ENCODE results near the gene TEX52. TPM values are rescaled to one million over a fixed set of nuclear protein-coding genes. Genes with fewer than 3 reads are reported as not detected.

Gene TEX52
- total and polyA plus RNA-seq, 2 of the 13 experiments (the other 11 are each of a cell fraction or from before 2014, with no cell fraction given): 0.05 TPM; not detected in 1

DNA sequence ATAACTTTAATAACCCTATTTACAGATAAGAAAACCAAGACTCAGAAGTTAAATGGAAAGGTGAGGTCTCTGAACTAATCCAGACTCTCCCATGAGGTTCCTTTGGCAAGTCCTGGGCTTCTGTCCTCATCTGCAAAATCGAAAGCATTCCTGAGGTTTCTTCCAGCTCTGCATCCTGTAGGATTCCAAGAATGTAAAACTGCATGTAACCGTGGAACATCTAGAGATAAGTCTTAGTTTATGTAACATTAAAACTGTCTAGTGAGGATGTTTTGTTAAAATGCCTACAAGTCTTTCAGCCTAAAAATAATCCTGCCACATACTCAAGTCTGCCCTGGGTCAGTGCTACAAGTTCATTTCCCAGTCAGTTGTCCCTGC, 51.7 kb downstream of the TEX52 start:
- no peak overlapping the region for H3K4me2 ChIP-seq (ENCODE audit: low read depth, low read length)

More for the DNA sequence above, 51.7 kb downstream of the TEX52 start:
- 94% methylated on average over 2 of the region's 2 CpGs for WGBS (ENCODE audit: low lambda C conversion rate)
- no peak overlapping the region for H3K27ac ChIP-seq (ENCODE audit: extremely low read length, insufficient read depth, low read length)
- H3K79me2 ChIP-seq (ENCODE audit: insufficient read depth, low read length): no peaks in the 10 kb centered on the region
- no peak for TF ChIP-seq IRF2 (CRISPR knock-in tag; IDR thresholded peaks at IDR 0.05)
- no peak for TF ChIP-seq ETV5 (CRISPR knock-in tag; IDR thresholded peaks at IDR 0.05; ENCODE audit: borderline replicate concordance)
- no peak for TF ChIP-seq ZBTB8A (CRISPR knock-in tag; IDR thresholded peaks at IDR 0.05; ENCODE audit: borderline replicate concordance, low read depth)
- TF ChIP-seq, protein P1, sequence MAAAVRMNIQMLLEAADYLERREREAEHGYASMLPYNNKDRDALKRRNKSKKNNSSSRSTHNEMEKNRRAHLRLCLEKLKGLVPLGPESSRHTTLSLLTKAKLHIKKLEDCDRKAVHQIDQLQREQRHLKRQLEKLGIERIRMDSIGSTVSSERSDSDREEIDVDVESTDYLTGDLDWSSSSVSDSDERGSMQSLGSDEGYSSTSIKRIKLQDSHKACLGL (CRISPR knock-in tag; IDR thresholded peaks at IDR 0.05): no peak
- TF ChIP-seq, protein P2, sequence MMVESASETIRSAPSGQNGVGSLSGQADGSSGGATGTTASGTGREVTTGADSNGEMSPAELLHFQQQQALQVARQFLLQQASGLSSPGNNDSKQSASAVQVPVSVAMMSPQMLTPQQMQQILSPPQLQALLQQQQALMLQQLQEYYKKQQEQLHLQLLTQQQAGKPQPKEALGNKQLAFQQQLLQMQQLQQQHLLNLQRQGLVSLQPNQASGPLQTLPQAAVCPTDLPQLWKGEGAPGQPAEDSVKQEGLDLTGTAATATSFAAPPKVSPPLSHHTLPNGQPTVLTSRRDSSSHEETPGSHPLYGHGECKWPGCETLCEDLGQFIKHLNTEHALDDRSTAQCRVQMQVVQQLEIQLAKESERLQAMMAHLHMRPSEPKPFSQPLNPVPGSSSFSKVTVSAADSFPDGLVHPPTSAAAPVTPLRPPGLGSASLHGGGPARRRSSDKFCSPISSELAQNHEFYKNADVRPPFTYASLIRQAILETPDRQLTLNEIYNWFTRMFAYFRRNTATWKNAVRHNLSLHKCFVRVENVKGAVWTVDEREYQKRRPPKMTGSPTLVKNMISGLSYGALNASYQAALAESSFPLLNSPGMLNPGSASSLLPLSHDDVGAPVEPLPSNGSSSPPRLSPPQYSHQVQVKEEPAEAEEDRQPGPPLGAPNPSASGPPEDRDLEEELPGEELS (CRISPR knock-in tag; IDR thresholded peaks at IDR 0.05): no peak
- no peak for TF ChIP-seq KAT7 (CRISPR knock-in tag; IDR thresholded peaks at IDR 0.05; ENCODE audit: borderline replicate concordance)
- H3K9me3 ChIP-seq (ENCODE audit: low read length): no peaks in the 10 kb centered on the region
- H4K20me1 ChIP-seq (ENCODE audit: insufficient read depth, low read length): no peaks in the 10 kb centered on the region; the same call in 1 of the 2 replicates
- FAIRE-seq: no peak
- H3K4me1 ChIP-seq (ENCODE audit: insufficient read depth, low read length): no peaks in the 10 kb centered on the region
- H3K27me3 ChIP-seq (ENCODE audit: control insufficient read depth in 1 of 2, insufficient read depth in 2 of 2, low read length in 2 of 2): no peaks in the 10 kb centered on the region
- CTCF ChIA-PET (ENCODE audit: low intra/inter-chr PET ratio, low total read pairs): no interaction called here
- no peak overlapping the region for H2AFZ ChIP-seq (ENCODE audit: low read length)
- H3K4me3 ChIP-seq (replicated peaks in 1 of 3; ENCODE audit: insufficient read depth in 1 of 3, low read depth in 2 of 3, low read length in 3 of 3): no peak overlapping the region
- BruUV-seq (replicated peaks): no TSS peak
- in situ Hi-C loops (cut with HindIII; ENCODE audit: extremely low pct_ligation_motif_present, low pct_unique_long_range_greater_than_20kb): no loop called here
- H3K9ac ChIP-seq (ENCODE audit: insufficient read depth, low read depth, low read length): no peak overlapping the region
- DNase-seq (ENCODE audit: low spot score): no peak
- intact Hi-C loops (cut with micrococcal nuclease; ENCODE audit: unreplicated experiment): no loop called here
- POLR2A ChIA-PET: no interaction called here
- peaks cover 21 to 55% of the 10 kb centered on the region in 2 experiments; a peak in 4 of 5 replicates for H3K36me3 ChIP-seq (replicated peaks in 1 of 2; ENCODE audit: control insufficient read depth in 1 of 2, insufficient read depth in 2 of 2, low read length in 2 of 2)
- no peak for ATAC-seq

Measured in HepG2 (cell line).